GM12878 (cell line): Measurements from ENCODE around the gene PAFAH2. TPM values are rescaled to one million over a fixed set of nuclear protein-coding genes. Genes with fewer than 3 reads are reported as not detected.

Source experiments
- ATAC-seq: fragments of 200-7000 bp; cut with Tn5 transposase; 3 replicates; pipeline ENCODE4 v1.9.1; 2020; ENCODE audit warnings: mild to moderate bottlenecking, moderate library complexity
- BruUV-seq: library from RNA; stranded (reverse); fragments of 400-500 nt; replicated peaks from 2 replicates; lab custom pipeline; 2021; lab: Mats Ljungman, UMichigan
- CTCF ChIA-PET: fragments of 300-600 bp; sonication (Branson Sonifier 250); formaldehyde crosslinking; extraction: SDS; loops from one replicate; lab custom pipeline; 2021; ENCODE audit warnings: inconsistent platforms; lab: Yijun Ruan, JAX
- POLR2A ChIA-PET: fragments of 350-600 bp; formaldehyde crosslinking; extraction: SDS; loops from one replicate; lab custom pipeline; 2021; ENCODE audit warnings: inconsistent platforms; lab: Charles Lee
- RAD21 ChIA-PET: fragments of 300-600 bp; sonication (Branson Sonifier 250); formaldehyde crosslinking; loops from one replicate; lab custom pipeline; 2023; ENCODE audit warnings: antibody characterized with exemption; ENCODE audit not compliant: unreplicated experiment; lab: Charles Lee
- SMC1A ChIA-PET: fragments of 300-600 bp; sonication (Branson Sonifier 250); formaldehyde crosslinking; loops from one replicate; lab custom pipeline; 2023; ENCODE audit not compliant: unreplicated experiment, uncharacterized antibody; lab: Charles Lee
- DNase-seq: peaks from one replicate; pipeline ENCODE4 v3.0.0-alpha.2; 2011; ENCODE audit warnings: low read depth, low spot score
- FAIRE-seq: peaks from 3 replicates; lab custom pipeline; 2011; peaks lifted over from hg19 to GRCh38; lab: Jason Lieb, UNC
- H2AFZ ChIP-seq: 2 replicates; pipeline ENCODE4 v1.6.0; 2011; ENCODE audit warnings: low read depth, low read length, control low read depth; ENCODE audit not compliant: control insufficient read depth
- H3K27ac ChIP-seq: 2 replicates; pipeline ENCODE4 v1.5.1; 2011; ENCODE audit warnings: control low read depth; ENCODE audit not compliant: control insufficient read depth, insufficient read depth
- H3K27me3 ChIP-seq, 2 experiments: replicated peaks in 1 of 2; 2 replicates each; pipeline versions ENCODE4 v1.6.0 to v1.6.1; 2011; ENCODE audit warnings: low read length in 1 of 2; ENCODE audit not compliant: control insufficient read depth in 2 of 2, insufficient read depth in 2 of 2
- H3K36me3 ChIP-seq, 2 experiments: 2 replicates each; pipeline ENCODE4 v1.5.1; 2011; ENCODE audit warnings: low read length in 1 of 2; ENCODE audit not compliant: control insufficient read depth in 2 of 2, insufficient read depth in 2 of 2
- H3K4me1 ChIP-seq: 2 replicates; pipeline ENCODE4 v1.6.1; 2011; ENCODE audit warnings: mild to moderate bottlenecking, low read length, moderate library complexity, mixed read lengths; ENCODE audit not compliant: control insufficient read depth, insufficient read depth
- H3K4me2 ChIP-seq: 2 replicates; pipeline ENCODE4 v1.6.0; 2011; ENCODE audit warnings: control low read depth; ENCODE audit not compliant: control insufficient read depth, insufficient read depth
- H3K4me3 ChIP-seq: fragments of 200-600 bp; sonication (generic); 2 replicates; pipeline ENCODE4 v1.5.1; 2016
- H3K79me2 ChIP-seq: 2 replicates; pipeline ENCODE4 v1.6.0; 2011; ENCODE audit warnings: low read length; ENCODE audit not compliant: control insufficient read depth, insufficient read depth
- H3K9ac ChIP-seq: 2 replicates; pipeline ENCODE4 v1.8.0; 2011; ENCODE audit warnings: low read length, control low read depth, mixed read lengths; ENCODE audit not compliant: control insufficient read depth, insufficient read depth
- H3K9me3 ChIP-seq: replicated peaks from 3 replicates; pipeline ENCODE4 v1.5.1; 2011; ENCODE audit warnings: mild to moderate bottlenecking, low read length; ENCODE audit not compliant: control insufficient read depth, insufficient read depth
- H4K20me1 ChIP-seq: 2 replicates; pipeline ENCODE4 v1.6.0; 2011; ENCODE audit not compliant: control insufficient read depth, insufficient read depth
- TARDBP ChIP-seq: IDR thresholded peaks from 2 replicates; pipeline ENCODE4 v1.6.1; 2016; ENCODE audit warnings: borderline replicate concordance
- ZBTB33 ChIP-seq: fragments of 450-650 bp; IDR thresholded peaks from 2 replicates; pipeline ENCODE4 v1.6.1; 2017; ENCODE audit warnings: mild to moderate bottlenecking
- ZBTB4 ChIP-seq: fragments of 450-650 bp; formaldehyde crosslinking; IDR thresholded peaks from 2 replicates; pipeline ENCODE4 v1.4.0; 2022; ENCODE audit warnings: mild to moderate bottlenecking, moderate library complexity
- WGBS: methylation state at CpG from one replicate; pipeline ENCODE4 v1.1.6; 2016; ENCODE audit warnings: low lambda C conversion rate; ENCODE audit not compliant: insufficient replicate concordance, insufficient coverage; ENCODE audit errors: missing lambda C conversion rate; 5-methylcytosine and 5-hydroxymethylcytosine counted together
- in situ Hi-C: fragments of 300-500 bp; cut with MboI; formaldehyde crosslinking; loops from 9 replicates; pipeline ENCODE4 v1.14.3; 2018; ENCODE audit warnings: mixed read lengths
- intact Hi-C: fragments of 100-400 bp; cut with micrococcal nuclease; formaldehyde crosslinking; loops from one replicate; pipeline ENCODE4 v1.14.2; 2022; ENCODE audit not compliant: unreplicated experiment
- polyA plus RNA-seq, 11 experiments: library from polyadenylated mRNA; depleted of rRNA in 4 of 11; unstranded in 6 of 11; stranded (reverse) in 5 of 11; fragments of >200 nt; fragmentation: Nextera tagmentation in 4 of 11; fragmentation: Illumina TruSeq in 1 of 11; extraction: Ambion mirVana in 4 of 11; extraction: Trizol in 1 of 11; gene quantifications; 1 replicate in 1 of 11; 2 replicates in 10 of 11; pipeline versions ENCODE4 v1.2.1 to v1.2.3, GENCODE V29; 2011 to 2016; ENCODE audit warnings: inconsistent platforms in 2 of 11, missing spikeins in 2 of 11, low read depth in 1 of 11
- total RNA-seq, 4 experiments: library from RNA; depleted of rRNA in 3 of 4; stranded (reverse); fragments of >200 nt in 3 of 4; fragmentation: Illumina TruSeq in 1 of 4; extraction: Trizol in 1 of 4; gene quantifications; 2 replicates each; pipeline versions ENCODE4 v1.2.1 to v1.2.3, GENCODE V29; 2013 to 2021

PAFAH2 gene
- total and polyA plus RNA-seq, 10 of the 15 experiments (the other 5 are each of a cell fraction or from before 2014, with no cell fraction given), result 3.0 to 9.5 (median 6.5) TPM

- in situ Hi-C loops (no loop called here), intact Hi-C loops (no loop called here)
- DNase-seq (no peak), ATAC-seq (no peak), FAIRE-seq (no peak)
- BruUV-seq, result no TSS peak
- Histone ChIP-seq H3K9me3 (no peaks in the 10 kb centered on the region), H3K4me1 (0 out of 2 replicates have a peak, but pooled peaks cover 5% of the 10 kb centered on the region), H4K20me1 (no peaks in the 10 kb centered on the region), H3K9ac (no peak overlapping the region), H2AFZ (no peak overlapping the region), H3K4me3 (no peak overlapping the region), H3K36me3 (no peaks in the 10 kb centered on the region), H3K4me2 (no peak overlapping the region), H3K79me2 (no peaks in the 10 kb centered on the region), H3K27ac (no peak overlapping the region), H3K27me3 (peaks cover 4 to 9% of the 10 kb centered on the region in 2 experiments)
- CTCF ChIA-PET, result interaction anchor here (0.8 kb wide), 1 partner anchor 23 kb away, joined by 3 read pairs; no protein-coding TSS in a partner anchor
- POLR2A ChIA-PET, result interaction anchor here (0.7 to 1.3 kb wide), 2 partner anchors 21 to 80 kb away, joined by 3 to 5 read pairs; partner anchors contain the start of gene PAFAH2
- 34% methylated on average over 5 of the region's 5 CpGs for WGBS
- RAD21 ChIA-PET, result no interaction called here
- TF ChIP-seq ZBTB33, result no peak
- TF ChIP-seq ZBTB4 (CRISPR knock-in tag), result no peak
- no peak for TF ChIP-seq TARDBP
- SMC1A ChIA-PET, result interaction anchor here (0.7 to 1.4 kb wide), 4 partner anchors 23 to 79 kb away, joined by 3 to 4 read pairs (median 4); no protein-coding TSS in a partner anchor
These were observed 79.9 kb downstream of the PAFAH2 start for GRCh38 chr1:25917996-25918395.
